HG02763 (cell line): ENCODE data around the gene LRRC8D.

Source experiments
- ATAC-seq: cut with Tn5 transposase; IDR thresholded peaks from one replicate; pipeline ENCODE4 v1.9.1; 2021; ENCODE audit warnings: mild to moderate bottlenecking, moderate library complexity; ENCODE audit not compliant: unreplicated experiment

Gene LRRC8D

GRCh38 chr1:89832496-89833127 is 11.8 kb downstream of the LRRC8D start:
- ATAC-seq, result no peak

GRCh38 chr1:89833183-89834082 is 12.6 kb downstream of the LRRC8D start:
- no peak for ATAC-seq

- ATAC-seq, result no peak
Observed at GRCh38 chr1:89834083-89834704, 13.4 kb downstream of the LRRC8D start.

GRCh38 chr1:89836252-89837035 is 15.6 kb downstream of the LRRC8D start:
- no peak for ATAC-seq

GRCh38 chr1:89837036-89837481 is 16.2 kb downstream of the LRRC8D start:
- ATAC-seq, result no peak

- no peak for ATAC-seq
Observed at GRCh38 chr1:89837510-89837909, 16.7 kb downstream of the LRRC8D start.

- no peak for ATAC-seq
Observed at GRCh38 chr1:89839516-89839915, 18.7 kb downstream of the LRRC8D start.

GRCh38 chr1:89841507-89841906 is 20.7 kb downstream of the LRRC8D start:
- no peak for ATAC-seq

- ATAC-seq, result peak; percentile 43
Observed at GRCh38 chr1:89842567-89843272, 21.9 kb downstream of the LRRC8D start.

GRCh38 chr1:89843273-89844130 is 22.7 kb downstream of the LRRC8D start:
- peak; percentile 88 for ATAC-seq

- no peak for ATAC-seq
Observed at GRCh38 chr1:89844241-89844807, 23.5 kb downstream of the LRRC8D start.

- no peak for ATAC-seq
Observed at GRCh38 chr1:89844860-89845259, 24.0 kb downstream of the LRRC8D start.

GRCh38 chr1:89847191-89847729 is 26.4 kb downstream of the LRRC8D start:
- ATAC-seq, result no peak

- ATAC-seq, result no peak
Observed at GRCh38 chr1:89850844-89851415, 30.1 kb downstream of the LRRC8D start.

- ATAC-seq, result no peak
Observed at GRCh38 chr1:89854140-89854539, 33.3 kb downstream of the LRRC8D start.

GRCh38 chr1:89855413-89856123 is 34.7 kb downstream of the LRRC8D start:
- peak; percentile 60 for ATAC-seq

GRCh38 chr1:89863165-89863830 is 42.5 kb downstream of the LRRC8D start:
- ATAC-seq, result no peak
